MM.1S (cell line): ENCODE results near the gene NOB1.

Experiments
- CTCF ChIP-seq: fragments of 300-600 bp; sonication (generic); IDR thresholded peaks from 2 replicates; pipeline ENCODE4 v1.5.1; 2016; ENCODE audit warnings: antibody characterized with exemption, low read length, mixed read lengths
- EZH2 ChIP-seq: fragments of 300-600 bp; sonication (generic); optimal IDR thresholded peaks from 2 replicates; pipeline ENCODE3; 2017; ENCODE audit warnings: low read depth, mild to moderate bottlenecking, antibody characterized with exemption, low read length, mixed read lengths
- EZH2phosphoT487 ChIP-seq: fragments of 300-600 bp; sonication (generic); IDR thresholded peaks from 2 replicates; pipeline ENCODE4 v1.6.1; 2018; ENCODE audit warnings: antibody characterized with exemption, low read length

DNA sequence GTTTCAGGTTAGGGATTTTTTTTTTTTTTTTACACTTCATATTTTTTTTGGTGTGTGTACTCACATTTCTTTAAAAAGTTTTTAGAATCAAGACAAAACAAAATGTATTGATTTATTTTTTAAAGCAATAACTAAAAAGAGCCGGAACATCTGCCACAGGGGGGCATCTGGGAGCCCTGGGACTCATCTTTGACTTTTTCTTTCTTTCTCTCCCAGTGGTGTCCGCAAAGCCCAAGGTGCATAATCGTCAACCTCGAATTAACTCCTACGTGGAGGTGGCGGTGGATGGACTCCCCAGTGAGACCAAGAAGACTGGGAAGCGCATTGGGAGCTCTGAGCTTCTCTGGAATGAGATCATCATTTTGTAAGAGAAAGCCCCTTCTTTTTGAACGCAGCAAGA is 43.7 kb upstream of the NOB1 start:
- TF ChIP-seq CTCF = no peak
- no peak for TF ChIP-seq EZH2phosphoT487
- no peak for TF ChIP-seq EZH2
